Superior temporal gyrus (tissue), 1 donor: Measurements from ENCODE around the gene ZNF662.

Experiments
- DNase-seq: peaks from one replicate; pipeline ENCODE4 v3.0.0-alpha.2; 2016; ENCODE audit errors: extremely low spot score

ZNF662 gene

GRCh38 chr3:42887084-42887483 is 18.9 kb upstream of the ZNF662 start:
- DNase-seq: no peak

- no peak for DNase-seq
These were observed 14.9 kb upstream of the ZNF662 start for GRCh38 chr3:42891042-42891441.

- no peak for DNase-seq
These were observed 13.8 kb upstream of the ZNF662 start for GRCh38 chr3:42892169-42892568.

GRCh38 chr3:42892807-42893206 is 13.1 kb upstream of the ZNF662 start:
- no peak for DNase-seq

GRCh38 chr3:42894698-42895579 is 11.0 kb upstream of the ZNF662 start:
- DNase-seq: no peak

- no peak for DNase-seq
These were observed 10.4 kb upstream of the ZNF662 start for GRCh38 chr3:42895580-42895868.

GRCh38 chr3:42898896-42899675 is 6.9 kb upstream of the ZNF662 start:
- no peak for DNase-seq

GRCh38 chr3:42900226-42901072 is 5.5 kb upstream of the ZNF662 start:
- no peak for DNase-seq

GRCh38 chr3:42901073-42901415 is 4.9 kb upstream of the ZNF662 start:
- no peak for DNase-seq

GRCh38 chr3:42902257-42902656 is 3.7 kb upstream of the ZNF662 start:
- no peak for DNase-seq

GRCh38 chr3:42904076-42904475 is 1.9 kb upstream of the ZNF662 start:
- no peak for DNase-seq

- peak; percentile 46 for DNase-seq
These were observed 237 bp upstream of the ZNF662 start for GRCh38 chr3:42905740-42906069.

GRCh38 chr3:42906848-42907183 is 874 bp downstream of the ZNF662 start:
- DNase-seq: no peak

GRCh38 chr3:42908675-42909074 is 2.7 kb downstream of the ZNF662 start:
- no peak for DNase-seq

- DNase-seq: no peak
These were observed 5.6 kb downstream of the ZNF662 start for GRCh38 chr3:42911551-42911950.

GRCh38 chr3:42914771-42915515 is 9.0 kb downstream of the ZNF662 start:
- no peak for DNase-seq

GRCh38 chr3:42923606-42924005 is 17.7 kb downstream of the ZNF662 start:
- no peak for DNase-seq

GRCh38 chr3:42926310-42926709 is 20.4 kb downstream of the ZNF662 start:
- no peak for DNase-seq

- no peak for DNase-seq
These were observed 28.2 kb downstream of the ZNF662 start for GRCh38 chr3:42934111-42934510.

GRCh38 chr3:42934910-42935309 is 29.0 kb downstream of the ZNF662 start:
- DNase-seq: no peak

GRCh38 chr3:42935472-42935871 is 29.5 kb downstream of the ZNF662 start:
- no peak for DNase-seq
